Measurements from ENCODE around the gene EFL1. TPM values are rescaled to one million over a fixed set of nuclear protein-coding genes. Genes with fewer than 3 reads are reported as not detected.

Gene EFL1
- total RNA-seq, 1 experiment from 2014 or later = 44.7 TPM

GRCh38 chr15:82306791-82307713 is 44.5 kb upstream of the EFL1 start:
- Mint-ChIP-seq H3K4me1 (ENCODE audit: insufficient read depth, unreplicated experiment) (no peaks in the 10 kb centered on the region), H3K4me3 (ENCODE audit: unreplicated experiment) (no peak overlapping the region), H3K27me3 (ENCODE audit: insufficient read depth, unreplicated experiment) (peaks cover 18% of the 10 kb centered on the region), H3K27ac (ENCODE audit: low read depth, unreplicated experiment) (no peak overlapping the region), H3K9me3 (ENCODE audit: unreplicated experiment) (peaks cover 15% of the 10 kb centered on the region), H3K36me3 (ENCODE audit: insufficient read depth, unreplicated experiment) (no peaks in the 10 kb centered on the region)
- TF ChIP-seq, protein P1, sequence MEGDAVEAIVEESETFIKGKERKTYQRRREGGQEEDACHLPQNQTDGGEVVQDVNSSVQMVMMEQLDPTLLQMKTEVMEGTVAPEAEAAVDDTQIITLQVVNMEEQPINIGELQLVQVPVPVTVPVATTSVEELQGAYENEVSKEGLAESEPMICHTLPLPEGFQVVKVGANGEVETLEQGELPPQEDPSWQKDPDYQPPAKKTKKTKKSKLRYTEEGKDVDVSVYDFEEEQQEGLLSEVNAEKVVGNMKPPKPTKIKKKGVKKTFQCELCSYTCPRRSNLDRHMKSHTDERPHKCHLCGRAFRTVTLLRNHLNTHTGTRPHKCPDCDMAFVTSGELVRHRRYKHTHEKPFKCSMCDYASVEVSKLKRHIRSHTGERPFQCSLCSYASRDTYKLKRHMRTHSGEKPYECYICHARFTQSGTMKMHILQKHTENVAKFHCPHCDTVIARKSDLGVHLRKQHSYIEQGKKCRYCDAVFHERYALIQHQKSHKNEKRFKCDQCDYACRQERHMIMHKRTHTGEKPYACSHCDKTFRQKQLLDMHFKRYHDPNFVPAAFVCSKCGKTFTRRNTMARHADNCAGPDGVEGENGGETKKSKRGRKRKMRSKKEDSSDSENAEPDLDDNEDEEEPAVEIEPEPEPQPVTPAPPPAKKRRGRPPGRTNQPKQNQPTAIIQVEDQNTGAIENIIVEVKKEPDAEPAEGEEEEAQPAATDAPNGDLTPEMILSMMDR (IDR thresholded peaks at IDR 0.05; ENCODE audit: unreplicated experiment) = no peak
- intact Hi-C loops (cut with micrococcal nuclease) = no loop called here
- ChIA-PET POLR2A (no interaction called here), CTCF (interaction anchor here (0.8 kb wide), 1 partner anchor 457 kb away, joined by 3 read pairs; no protein-coding TSS in a partner anchor)
- no peak for DNase-seq (ENCODE audit: unreplicated experiment)
- no TSS peak for BruUV-seq (replicated peaks)

DNA sequence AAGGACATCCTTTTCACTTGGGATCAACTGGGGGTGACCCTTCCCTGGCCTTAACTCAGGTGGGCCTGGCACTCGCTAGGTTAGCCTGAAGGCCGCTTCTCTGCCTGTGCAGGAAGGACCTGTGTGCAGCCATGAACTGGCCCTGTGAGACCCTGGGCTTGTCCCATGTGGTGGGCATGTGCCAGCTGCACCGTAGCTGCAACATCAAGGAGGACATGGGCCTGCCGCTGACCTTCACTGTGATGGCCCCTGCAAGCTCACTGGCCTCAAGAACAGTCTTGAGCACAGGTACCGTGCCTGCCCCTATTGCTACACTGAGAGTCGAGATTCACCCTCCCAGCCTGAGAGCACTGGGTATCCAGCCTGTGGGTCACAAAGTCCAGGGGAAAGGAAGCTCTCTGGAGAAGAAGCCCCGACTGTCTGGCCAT is 43.1 kb upstream of the EFL1 start:
- intact Hi-C loops (cut with micrococcal nuclease) = no loop called here
- CTCF ChIA-PET = no interaction called here
- H3K4me3 Mint-ChIP-seq (ENCODE audit: unreplicated experiment) = no peak overlapping the region
- H3K36me3 Mint-ChIP-seq (ENCODE audit: insufficient read depth, unreplicated experiment) = no peaks in the 10 kb centered on the region
- peaks cover 9% of the 10 kb centered on the region for H3K4me1 Mint-ChIP-seq (ENCODE audit: insufficient read depth, unreplicated experiment)
- DNase-seq (ENCODE audit: unreplicated experiment) = no peak
- H3K27me3 Mint-ChIP-seq (ENCODE audit: insufficient read depth, unreplicated experiment) = peaks cover 5% of the 10 kb centered on the region
- TF ChIP-seq, protein P1 (IDR thresholded peaks at IDR 0.05; ENCODE audit: unreplicated experiment) = no peak
- H3K27ac Mint-ChIP-seq (ENCODE audit: low read depth, unreplicated experiment) = no peak overlapping the region
- H3K9me3 Mint-ChIP-seq (ENCODE audit: unreplicated experiment) = peaks cover 6% of the 10 kb centered on the region
- BruUV-seq (replicated peaks) = no TSS peak
- POLR2A ChIA-PET = no interaction called here

- ChIA-PET CTCF (no interaction called here), POLR2A (no interaction called here)
- no peak for DNase-seq (ENCODE audit: unreplicated experiment)
- intact Hi-C loops (cut with micrococcal nuclease) = no loop called here
- H3K4me3 Mint-ChIP-seq (ENCODE audit: unreplicated experiment) = no peak overlapping the region
- no peaks in the 10 kb centered on the region for H3K36me3 Mint-ChIP-seq (ENCODE audit: insufficient read depth, unreplicated experiment)
- no TSS peak for BruUV-seq (replicated peaks)
- H3K9me3 Mint-ChIP-seq (ENCODE audit: unreplicated experiment) = no peaks in the 10 kb centered on the region
- peaks cover 15% of the 10 kb centered on the region for H3K4me1 Mint-ChIP-seq (ENCODE audit: insufficient read depth, unreplicated experiment)
- no peaks in the 10 kb centered on the region for H3K27me3 Mint-ChIP-seq (ENCODE audit: insufficient read depth, unreplicated experiment)
- TF ChIP-seq, protein P1 (IDR thresholded peaks at IDR 0.05; ENCODE audit: unreplicated experiment) = no peak
- no peak overlapping the region for H3K27ac Mint-ChIP-seq (ENCODE audit: low read depth, unreplicated experiment)
These were observed 42.2 kb upstream of the EFL1 start for GRCh38 chr15:82304778-82305090.

- no peak for DNase-seq (ENCODE audit: unreplicated experiment)
- H3K4me1 Mint-ChIP-seq (ENCODE audit: insufficient read depth, unreplicated experiment) = peaks cover 15% of the 10 kb centered on the region
- BruUV-seq (replicated peaks) = no TSS peak
- intact Hi-C loops (cut with micrococcal nuclease) = no loop called here
- TF ChIP-seq, protein P1 (IDR thresholded peaks at IDR 0.05; ENCODE audit: unreplicated experiment) = no peak
- no peak overlapping the region for H3K27ac Mint-ChIP-seq (ENCODE audit: low read depth, unreplicated experiment)
- H3K36me3 Mint-ChIP-seq (ENCODE audit: insufficient read depth, unreplicated experiment) = no peaks in the 10 kb centered on the region
- H3K4me3 Mint-ChIP-seq (ENCODE audit: unreplicated experiment) = no peak overlapping the region
- H3K9me3 Mint-ChIP-seq (ENCODE audit: unreplicated experiment) = no peaks in the 10 kb centered on the region
- POLR2A ChIA-PET = no interaction called here
- CTCF ChIA-PET = no interaction called here
- no peaks in the 10 kb centered on the region for H3K27me3 Mint-ChIP-seq (ENCODE audit: insufficient read depth, unreplicated experiment)
These were observed 41.6 kb upstream of the EFL1 start for GRCh38 chr15:82303956-82304777.
